B cell (primary cell): ENCODE data around the gene RAPGEF1. TPM values are rescaled to one million over a fixed set of nuclear protein-coding genes. Genes with fewer than 3 reads are reported as not detected.

Experiments
- ATAC-seq: fragments of 200-7000 bp; cut with Tn5 transposase; one replicate; pipeline ENCODE4 v1.10.0; 2021; ENCODE audit warnings: low read depth, mild to moderate bottlenecking, moderate number of reproducible peaks, moderate library complexity
- CTCF ChIA-PET: fragments of 350-600 bp; sonication (Branson Sonifier 250); formaldehyde crosslinking; loops from one replicate; lab custom pipeline; 2021; ENCODE audit warnings: antibody characterized with exemption, inconsistent platforms; lab: Charles Lee
- POLR2A ChIA-PET: fragments of 350-600 bp; sonication (Branson Sonifier 250); formaldehyde crosslinking; loops from one replicate; lab custom pipeline; 2021; ENCODE audit warnings: antibody characterized with exemption; lab: Charles Lee
- DNase-seq: peaks from one replicate; pipeline ENCODE4 v3.0.0; 2013
- H2AFZ ChIP-seq: 2 replicates; pipeline ENCODE4 v1.6.1; 2012; ENCODE audit warnings: mild to moderate bottlenecking, low read depth, low read length; ENCODE audit not compliant: insufficient read depth, poor library complexity, severe bottlenecking
- H3K27ac ChIP-seq, 2 donors: 1 replicate in 1 of 2; 2 replicates in 1 of 2; pipeline ENCODE4 v1.5.1; 2012 to 2013; ENCODE audit warnings: low read length in 2 of 2, mild to moderate bottlenecking in 2 of 2, moderate library complexity in 1 of 2
- H3K27me3 ChIP-seq, 4 experiments: fragments of 200-600 bp in 1 of 4; sonication (generic) in 1 of 4; replicated peaks in 1 of 4; 1 replicate in 2 of 4; 2 replicates in 2 of 4; pipeline versions ENCODE4 v1.6.1 to v1.7.0; 2013 to 2016; ENCODE audit warnings: low read length in 3 of 4, mild to moderate bottlenecking in 2 of 4, mixed read lengths in 1 of 4, moderate library complexity in 1 of 4; ENCODE audit not compliant: insufficient read depth in 4 of 4, control insufficient read depth in 3 of 4; ENCODE audit errors: control extremely low read depth in 1 of 4
- H3K36me3 ChIP-seq, 2 experiments: replicated peaks in 1 of 2; 1 replicate in 1 of 2; 2 replicates in 1 of 2; pipeline versions ENCODE4 v1.6.1 to v1.7.1; 2013; ENCODE audit warnings: low read length in 1 of 2; ENCODE audit not compliant: insufficient read depth in 2 of 2, control insufficient read depth in 1 of 2; ENCODE audit errors: control extremely low read depth in 1 of 2, extremely low read depth in 1 of 2
- H3K4me1 ChIP-seq, 2 donors: fragments of 200-600 bp in 1 of 2; sonication (generic) in 1 of 2; 1 replicate in 1 of 2; 2 replicates in 1 of 2; pipeline versions ENCODE4 v1.5.1 to v1.6.1; 2013 to 2017; ENCODE audit warnings: low read length in 2 of 2; ENCODE audit not compliant: control insufficient read depth in 2 of 2, insufficient read depth in 2 of 2
- H3K4me2 ChIP-seq: replicated peaks from 2 replicates; pipeline ENCODE3; 2012; ENCODE audit warnings: mild to moderate bottlenecking, low read depth, low read length; ENCODE audit not compliant: poor library complexity, severe bottlenecking
- H3K4me3 ChIP-seq, 5 experiments: fragments of 200-600 bp in 1 of 5; sonication (generic) in 1 of 5; 1 replicate in 3 of 5; 2 replicates in 2 of 5; pipeline versions ENCODE4 v1.5.1 to v1.7.0; 2011 to 2016; ENCODE audit warnings: low read length in 4 of 5, mild to moderate bottlenecking in 4 of 5, low read depth in 2 of 5, control low read depth in 1 of 5, moderate library complexity in 1 of 5; ENCODE audit not compliant: insufficient read depth in 1 of 5; ENCODE audit errors: control extremely low read depth in 1 of 5, extremely low read depth in 1 of 5
- H3K79me2 ChIP-seq: fragments of 200-600 bp; sonication (generic); one replicate; pipeline ENCODE4 v1.6.0; 2016; ENCODE audit warnings: low read length; ENCODE audit not compliant: control insufficient read depth, insufficient read depth
- H3K9ac ChIP-seq: fragments of 200-600 bp; sonication (generic); 2 replicates; pipeline ENCODE4 v1.6.1; 2017; ENCODE audit warnings: mild to moderate bottlenecking, low read length, moderate library complexity
- H3K9me3 ChIP-seq, 3 donors: one replicate each; pipeline versions ENCODE4 v1.6.1 to v1.7.1; 2013; ENCODE audit warnings: low read length in 2 of 3; ENCODE audit not compliant: control insufficient read depth in 2 of 3, insufficient read depth in 1 of 3; ENCODE audit errors: control extremely low read depth in 1 of 3
- H4K20me1 ChIP-seq: 2 replicates; pipeline ENCODE4 v1.6.0; 2012; ENCODE audit warnings: mild to moderate bottlenecking, low read length; ENCODE audit not compliant: insufficient read depth, control insufficient read depth, poor library complexity, severe bottlenecking
- H3K27ac Mint-ChIP-seq: one replicate; pipeline ENCODE4 v1.8.0; 2021; ENCODE audit warnings: mixed read lengths
- H3K27me3 Mint-ChIP-seq: one replicate; pipeline ENCODE4 v1.8.0; 2021; ENCODE audit warnings: mixed read lengths
- H3K4me1 Mint-ChIP-seq: one replicate; pipeline ENCODE4 v1.8.0; 2021; ENCODE audit warnings: mixed read lengths
- H3K4me3 Mint-ChIP-seq: one replicate; pipeline ENCODE4 v1.8.0; 2021; ENCODE audit warnings: mixed read lengths
- H3K9me3 Mint-ChIP-seq: one replicate; pipeline ENCODE4 v1.8.0; 2022; ENCODE audit warnings: mixed read lengths; ENCODE audit not compliant: insufficient read depth
- EZH2 ChIP-seq: IDR thresholded peaks from 2 replicates; pipeline ENCODE4 v1.6.1; 2012; ENCODE audit warnings: borderline replicate concordance, low read depth, mild to moderate bottlenecking, moderate library complexity, low read length; ENCODE audit not compliant: insufficient read depth, poor library complexity, severe bottlenecking
- WGBS: methylation state at CpG from one replicate; pipeline ENCODE4 v1.1.5; 2013; ENCODE audit warnings: missing lambda C conversion rate; ENCODE audit not compliant: insufficient coverage; 5-methylcytosine and 5-hydroxymethylcytosine counted together
- intact Hi-C: fragments of 100-400 bp; cut with micrococcal nuclease; formaldehyde crosslinking; loops from one replicate; pipeline ENCODE4 v1.10.0; 2022
- polyA plus RNA-seq: library from polyadenylated mRNA; depleted of rRNA; stranded (reverse); fragments of >200 nt; gene quantifications from 2 replicates; pipeline ENCODE4 v1.2.3, GENCODE V29; 2012
- total RNA-seq, 2 donors: library from RNA; stranded (reverse); fragments of 120-200 nt in 1 of 2; gene quantifications; 1 replicate in 1 of 2; 2 replicates in 1 of 2; pipeline versions ENCODE4 v1.2.3 to v1.2.4, GENCODE V29; 2013 to 2022
- TF ChIP-seq, protein P1 (sequence below): fragments of 200-600 bp; IDR thresholded peaks from one replicate; pipeline ENCODE4 v1.8.0; 2022; ENCODE audit warnings: antibody characterized with exemption, mild to moderate bottlenecking

RAPGEF1 gene
- total and polyA plus RNA-seq, 2 donors (not counting 1 experiment from before 2014, with no cell fraction given): 134 to 447 TPM

- peaks cover 0 to 8% of the 10 kb centered on the region in 2 experiments for H3K36me3 ChIP-seq
- H3K9me3 ChIP-seq: no peaks in the 10 kb centered on the region
- H3K4me2 ChIP-seq: no peak overlapping the region
- ChIA-PET POLR2A (no interaction called here), CTCF (interaction anchor here (0.6 to 1.6 kb wide), 2 partner anchors 14 to 79 kb away, joined by 4 to 9 read pairs; no protein-coding TSS in a partner anchor)
- no peak overlapping the region for H3K4me3 ChIP-seq
- no peak overlapping the region for H3K27ac ChIP-seq
- no peak overlapping the region for H3K4me3 Mint-ChIP-seq
- intact Hi-C loops: loop anchor here (5.0 kb wide), 1 partner anchor 34 kb away; no protein-coding TSS in a partner anchor
- no peaks in the 10 kb centered on the region for H3K27me3 ChIP-seq
- TF ChIP-seq, protein P1, sequence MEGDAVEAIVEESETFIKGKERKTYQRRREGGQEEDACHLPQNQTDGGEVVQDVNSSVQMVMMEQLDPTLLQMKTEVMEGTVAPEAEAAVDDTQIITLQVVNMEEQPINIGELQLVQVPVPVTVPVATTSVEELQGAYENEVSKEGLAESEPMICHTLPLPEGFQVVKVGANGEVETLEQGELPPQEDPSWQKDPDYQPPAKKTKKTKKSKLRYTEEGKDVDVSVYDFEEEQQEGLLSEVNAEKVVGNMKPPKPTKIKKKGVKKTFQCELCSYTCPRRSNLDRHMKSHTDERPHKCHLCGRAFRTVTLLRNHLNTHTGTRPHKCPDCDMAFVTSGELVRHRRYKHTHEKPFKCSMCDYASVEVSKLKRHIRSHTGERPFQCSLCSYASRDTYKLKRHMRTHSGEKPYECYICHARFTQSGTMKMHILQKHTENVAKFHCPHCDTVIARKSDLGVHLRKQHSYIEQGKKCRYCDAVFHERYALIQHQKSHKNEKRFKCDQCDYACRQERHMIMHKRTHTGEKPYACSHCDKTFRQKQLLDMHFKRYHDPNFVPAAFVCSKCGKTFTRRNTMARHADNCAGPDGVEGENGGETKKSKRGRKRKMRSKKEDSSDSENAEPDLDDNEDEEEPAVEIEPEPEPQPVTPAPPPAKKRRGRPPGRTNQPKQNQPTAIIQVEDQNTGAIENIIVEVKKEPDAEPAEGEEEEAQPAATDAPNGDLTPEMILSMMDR: no peak
- no peak for TF ChIP-seq EZH2
- H3K9ac ChIP-seq: no peak overlapping the region
- no peaks in the 10 kb centered on the region for H3K27me3 Mint-ChIP-seq
- DNase-seq: no peak
- WGBS: 98% methylated on average over 4 of the region's 7 CpGs
- no peak overlapping the region for H2AFZ ChIP-seq
- peaks cover 88% of the 10 kb centered on the region for H3K4me1 Mint-ChIP-seq
- H3K9me3 Mint-ChIP-seq: no peaks in the 10 kb centered on the region
- H3K27ac Mint-ChIP-seq: no peak overlapping the region
- H3K79me2 ChIP-seq: peaks cover 100% of the 10 kb centered on the region
- no peak for ATAC-seq
- peaks cover 53 to 58% of the 10 kb centered on the region in 2 donors for H3K4me1 ChIP-seq
- H4K20me1 ChIP-seq: peaks cover 80% of the 10 kb centered on the region
Observed at GRCh38 chr9:131692612-131693562, 47.0 kb downstream of the RAPGEF1 start.
